GM23338 (cell line): ENCODE data around the gene NQO1. TPM values are rescaled to one million over a fixed set of nuclear protein-coding genes. Genes with fewer than 3 reads are reported as not detected.

Experiments used
- ATAC-seq: fragments of 200-7000 bp; cut with Tn5 transposase; 3 replicates; pipeline ENCODE4 v1.9.1; 2020
- DNase-seq: peaks from one replicate; pipeline ENCODE4 v3.0.0-alpha.2; 2015; ENCODE audit warnings: low spot score
- H2AFZ ChIP-seq: fragments of 200-600 bp; sonication (generic); 2 replicates; pipeline ENCODE4 v1.8.0; 2016; ENCODE audit warnings: antibody characterized with exemption, mild to moderate bottlenecking, moderate library complexity
- H3F3A ChIP-seq: fragments of 200-600 bp; sonication (generic); replicated peaks from 2 replicates; pipeline ENCODE4 v1.8.0; 2017; ENCODE audit warnings: antibody characterized with exemption, mixed run types, low read depth
- H3K27ac ChIP-seq: fragments of 200-600 bp; sonication (generic); 2 replicates; pipeline ENCODE4 v1.6.1; 2016; ENCODE audit warnings: low read depth
- H3K27me3 ChIP-seq: fragments of 200-600 bp; sonication (generic); 2 replicates; pipeline ENCODE4 v1.8.0; 2016; ENCODE audit warnings: mild to moderate bottlenecking, mixed run types, moderate library complexity; ENCODE audit not compliant: insufficient read depth
- H3K36me3 ChIP-seq: fragments of 200-600 bp; sonication (generic); 2 replicates; pipeline ENCODE4 v1.8.0; 2016; ENCODE audit warnings: mild to moderate bottlenecking; ENCODE audit not compliant: insufficient read depth
- H3K4me1 ChIP-seq: fragments of 200-600 bp; sonication (generic); 2 replicates; pipeline ENCODE4 v1.8.0; 2016; ENCODE audit warnings: mild to moderate bottlenecking, moderate library complexity; ENCODE audit not compliant: insufficient read depth
- H3K4me2 ChIP-seq: fragments of 200-600 bp; sonication (generic); 2 replicates; pipeline ENCODE4 v1.7.1; 2017; ENCODE audit warnings: mixed run types
- H3K4me3 ChIP-seq: fragments of 200-600 bp; sonication (generic); 2 replicates; pipeline ENCODE4 v1.6.1; 2016; ENCODE audit warnings: mixed run types
- H3K79me2 ChIP-seq: fragments of 200-600 bp; sonication (generic); replicated peaks from 2 replicates; pipeline ENCODE4 v1.8.0; 2017; ENCODE audit warnings: mild to moderate bottlenecking; ENCODE audit not compliant: insufficient read depth
- H3K9me2 ChIP-seq: fragments of 200-600 bp; sonication (generic); 2 replicates; pipeline ENCODE4 v1.8.0; 2017; ENCODE audit not compliant: insufficient read depth
- H4K20me1 ChIP-seq: fragments of 200-600 bp; sonication (generic); replicated peaks from 2 replicates; pipeline ENCODE4 v1.8.0; 2017; ENCODE audit warnings: mild to moderate bottlenecking; ENCODE audit not compliant: insufficient read depth
- H3K27ac Mint-ChIP-seq: 2 replicates; pipeline ENCODE4 v1.8.0; 2020; ENCODE audit warnings: inconsistent platforms, mild to moderate bottlenecking, moderate library complexity, mixed read lengths
- H3K27me3 Mint-ChIP-seq: 3 replicates; pipeline ENCODE4 v1.8.0; 2022; ENCODE audit warnings: low read depth, mild to moderate bottlenecking, moderate library complexity, mixed read lengths, inconsistent platforms; ENCODE audit not compliant: insufficient read depth, poor library complexity
- H3K36me3 Mint-ChIP-seq: 3 replicates; pipeline ENCODE4 v1.8.0; 2021; ENCODE audit warnings: low read depth, mild to moderate bottlenecking, inconsistent platforms, moderate library complexity, mixed read lengths
- H3K4me1 Mint-ChIP-seq: 3 replicates; pipeline ENCODE4 v1.8.0; 2020; ENCODE audit warnings: mild to moderate bottlenecking, inconsistent platforms, mixed read lengths
- H3K4me3 Mint-ChIP-seq: 3 replicates; pipeline ENCODE4 v1.8.0; 2021; ENCODE audit warnings: moderate library complexity, mild to moderate bottlenecking, inconsistent platforms, mixed read lengths
- H3K9me3 Mint-ChIP-seq: 3 replicates; pipeline ENCODE4 v1.8.0; 2020; ENCODE audit warnings: moderate library complexity, mild to moderate bottlenecking, inconsistent platforms, mixed read lengths
- EZH2 ChIP-seq: fragments of 200-600 bp; sonication (generic); IDR thresholded peaks from one replicate; pipeline ENCODE4 v1.8.0; 2017; ENCODE audit warnings: antibody characterized with exemption, mild to moderate bottlenecking, low read depth; ENCODE audit not compliant: unreplicated experiment
- EZH2phosphoT487 ChIP-seq: fragments of 200-600 bp; sonication (generic); IDR thresholded peaks from one replicate; pipeline ENCODE4 v1.8.1; 2018; ENCODE audit warnings: antibody characterized with exemption; ENCODE audit not compliant: unreplicated experiment
- JUNB ChIP-seq: IDR thresholded peaks from one replicate; pipeline ENCODE4 v1.6.1; 2016; ENCODE audit warnings: antibody characterized with exemption; ENCODE audit not compliant: unreplicated experiment
- POLR2AphosphoS5 ChIP-seq: IDR thresholded peaks from 2 replicates; pipeline ENCODE4 v1.6.1; 2016; ENCODE audit warnings: antibody characterized with exemption, low read depth
- REST ChIP-seq: IDR thresholded peaks from one replicate; pipeline ENCODE4 v1.6.1; 2018; ENCODE audit warnings: antibody characterized with exemption; ENCODE audit not compliant: unreplicated experiment
- STAT1 ChIP-seq: IDR thresholded peaks from one replicate; pipeline ENCODE4 v1.6.1; 2016; ENCODE audit warnings: antibody characterized with exemption; ENCODE audit not compliant: unreplicated experiment
- ZNF114 ChIP-seq: fragments of 250-450 bp; sonication (Bioruptor Pico); IDR thresholded peaks from 2 replicates; pipeline ENCODE4 v1.5.0; 2020; ENCODE audit warnings: mild to moderate bottlenecking, moderate library complexity
- ZNF331 ChIP-seq: fragments of 250-450 bp; sonication (Bioruptor Pico); IDR thresholded peaks from 2 replicates; pipeline ENCODE4 v1.5.0; 2020; ENCODE audit warnings: low read depth, mild to moderate bottlenecking, moderate library complexity
- ZNF462 ChIP-seq: fragments of 250-450 bp; sonication (Bioruptor Pico); IDR thresholded peaks from 2 replicates; pipeline ENCODE4 v1.5.0; 2020; ENCODE audit warnings: mild to moderate bottlenecking, moderate library complexity
- polyA plus RNA-seq: library from polyadenylated mRNA; unstranded; fragments of >200 nt; fragmentation: Nextera tagmentation; extraction: Ambion mirVana; gene quantifications from 2 replicates; pipeline ENCODE4 v1.2.1, GENCODE V29; 2016
- total RNA-seq: library from RNA; depleted of rRNA; stranded (reverse); fragments of >200 nt; shearing (Covaris generic); gene quantifications from 2 replicates; pipeline ENCODE4 v1.2.3, GENCODE V29; 2014
- TF ChIP-seq, protein P1 (sequence below): IDR thresholded peaks from 2 replicates; pipeline ENCODE4 v1.6.1; 2016; ENCODE audit warnings: antibody characterized with exemption

The NQO1 gene
- total and polyA plus RNA-seq, 2 experiments from 2014 or later: 80.9 to 86.3 TPM

GRCh38 chr16:69775563-69775962, 49.2 kb upstream of the NQO1 start:
- peaks cover 11% of the 10 kb centered on the region; the same call in 1 of the 2 replicates for H4K20me1 ChIP-seq
- H3K27me3 Mint-ChIP-seq: peaks cover 3% of the 10 kb centered on the region
- H3K79me2 ChIP-seq: peaks cover 44% of the 10 kb centered on the region
- no peaks in the 10 kb centered on the region for H3K36me3 ChIP-seq
- H3K4me2 ChIP-seq: no peak overlapping the region
- H3K4me3 ChIP-seq: no peak overlapping the region
- H3K4me3 Mint-ChIP-seq: no peak overlapping the region
- TF ChIP-seq EZH2 (no peak), JUNB (no peak), REST (no peak), POLR2AphosphoS5 (no peak), ZNF462 (no peak), STAT1 (no peak), ZNF331 (CRISPR knock-in tag) (no peak), ZNF114 (no peak), EZH2phosphoT487 (no peak)
- TF ChIP-seq, protein P1, sequence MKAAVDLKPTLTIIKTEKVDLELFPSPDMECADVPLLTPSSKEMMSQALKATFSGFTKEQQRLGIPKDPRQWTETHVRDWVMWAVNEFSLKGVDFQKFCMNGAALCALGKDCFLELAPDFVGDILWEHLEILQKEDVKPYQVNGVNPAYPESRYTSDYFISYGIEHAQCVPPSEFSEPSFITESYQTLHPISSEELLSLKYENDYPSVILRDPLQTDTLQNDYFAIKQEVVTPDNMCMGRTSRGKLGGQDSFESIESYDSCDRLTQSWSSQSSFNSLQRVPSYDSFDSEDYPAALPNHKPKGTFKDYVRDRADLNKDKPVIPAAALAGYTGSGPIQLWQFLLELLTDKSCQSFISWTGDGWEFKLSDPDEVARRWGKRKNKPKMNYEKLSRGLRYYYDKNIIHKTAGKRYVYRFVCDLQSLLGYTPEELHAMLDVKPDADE: no peak
- no peak overlapping the region for H3K27ac Mint-ChIP-seq
- H3F3A ChIP-seq: no peaks in the 10 kb centered on the region
- no peaks in the 10 kb centered on the region; the same call in 2 of the 3 replicates for H3K4me1 Mint-ChIP-seq
- H3K9me2 ChIP-seq: no peaks in the 10 kb centered on the region
- H3K27me3 ChIP-seq: no peaks in the 10 kb centered on the region
- H3K27ac ChIP-seq: no peak overlapping the region
- H2AFZ ChIP-seq: no peak overlapping the region
- no peaks in the 10 kb centered on the region for H3K4me1 ChIP-seq
- DNase-seq (no peak), ATAC-seq (no peak)
- peaks cover 3% of the 10 kb centered on the region; the same call in 1 of the 3 replicates for H3K9me3 Mint-ChIP-seq
- peaks cover 12% of the 10 kb centered on the region; the same call in 2 of the 3 replicates for H3K36me3 Mint-ChIP-seq
